ENCODE results near the gene SEL1L3.
"Not testable (repeated sequence)": the region's sequence is repeated elsewhere in the genome, so short reads cannot be mapped to it uniquely, and the experiment has no call there.

The SEL1L3 gene

DNA sequence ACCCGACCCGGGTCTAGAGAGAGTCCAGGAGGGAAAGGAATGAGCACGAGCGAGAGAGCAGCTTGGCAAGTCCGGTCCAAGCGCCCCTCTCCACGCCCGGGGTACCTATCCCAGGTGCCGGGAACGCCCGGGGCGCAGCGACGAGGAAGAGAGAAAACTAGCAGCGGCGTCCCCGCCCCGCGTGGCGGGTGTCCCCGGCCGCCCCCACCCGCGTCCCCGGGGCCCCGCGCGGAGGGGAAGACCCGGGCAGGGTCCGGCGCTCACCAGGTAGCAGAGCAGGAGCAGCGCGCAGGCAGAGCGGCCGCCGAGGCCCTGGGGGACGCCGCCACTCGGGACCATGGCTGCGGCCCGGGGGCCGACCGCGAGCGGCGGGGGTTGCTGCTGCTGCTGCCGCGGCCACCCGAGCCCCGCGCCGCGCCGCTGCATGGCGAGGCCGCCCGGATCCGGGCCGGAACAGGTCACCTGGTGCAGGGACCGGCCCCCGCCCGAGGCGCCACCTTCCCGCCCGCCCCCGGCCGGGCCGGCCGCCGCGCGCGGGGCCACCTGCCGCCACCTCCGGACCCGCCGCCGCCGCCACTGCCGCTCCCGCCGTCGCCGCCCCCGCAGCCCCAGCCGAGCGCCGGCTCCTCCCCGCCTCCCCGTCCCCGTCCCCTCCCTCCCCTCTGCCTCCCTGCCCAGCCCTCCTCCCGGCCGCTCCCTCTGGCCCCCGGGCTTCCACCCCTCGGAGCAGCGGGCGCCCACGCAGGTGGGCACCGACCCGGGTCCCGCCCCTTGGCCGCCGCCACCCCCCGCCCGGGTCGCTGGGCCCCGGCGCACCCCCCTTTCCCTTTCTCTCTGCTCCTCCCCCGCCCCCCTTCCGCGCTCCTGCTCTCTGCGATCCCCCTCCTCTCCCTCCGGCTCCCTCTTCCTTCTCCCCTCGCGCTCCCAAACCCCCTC is at the start of gene SEL1L3:
TSS of gene SEL1L3 (minus strand) at position 578 of the 936 bp plus-strand sequence. CDS start at position 426, 152 bp downstream.
- peak in 9 of 56 donors; percentile 3 to 55 (median 19) for DNase-seq

DNA sequence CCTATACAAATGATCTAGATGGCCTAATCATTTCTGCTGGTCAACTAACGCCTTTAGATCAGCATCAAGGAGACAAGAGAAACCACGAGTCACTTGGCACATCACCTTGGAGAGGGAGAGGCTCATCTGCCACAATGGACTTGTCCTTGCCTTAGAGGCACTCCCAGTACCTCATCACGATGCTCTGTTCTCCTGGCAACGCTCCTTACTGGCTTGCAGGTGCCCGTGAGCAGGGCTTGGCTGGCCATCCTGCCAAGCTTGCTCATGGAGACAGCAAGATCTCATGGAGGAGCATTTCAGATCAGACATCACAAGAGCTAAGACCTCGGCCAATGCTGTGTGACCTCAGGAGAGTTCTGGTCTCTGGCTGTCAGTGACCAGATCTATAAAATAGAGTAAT is 48.6 kb upstream of the SEL1L3 start:
- no peak for DNase-seq

DNA sequence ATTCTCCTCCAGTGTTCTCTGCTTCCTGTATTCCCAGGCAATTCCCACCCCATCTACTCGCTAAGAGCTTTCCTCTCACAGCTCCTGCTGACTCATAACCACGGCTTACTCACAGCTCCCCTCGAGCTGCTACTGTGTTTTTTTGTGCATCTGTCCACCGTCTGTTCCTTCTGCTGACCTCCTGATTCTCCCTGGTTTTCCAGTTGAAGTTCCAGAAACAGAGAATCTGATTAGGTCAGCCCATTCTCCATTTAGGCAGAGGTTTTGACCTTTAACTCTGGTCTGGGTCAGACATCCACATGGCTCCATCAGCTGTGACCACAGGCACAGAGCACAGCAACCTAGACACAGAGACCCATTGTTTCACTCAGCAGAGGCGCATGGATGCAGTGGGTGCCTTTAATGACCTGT is 45.7 kb upstream of the SEL1L3 start:
- DNase-seq, result peak in 17 of 56 donors; percentile 5 to 60 (median 25)

DNA sequence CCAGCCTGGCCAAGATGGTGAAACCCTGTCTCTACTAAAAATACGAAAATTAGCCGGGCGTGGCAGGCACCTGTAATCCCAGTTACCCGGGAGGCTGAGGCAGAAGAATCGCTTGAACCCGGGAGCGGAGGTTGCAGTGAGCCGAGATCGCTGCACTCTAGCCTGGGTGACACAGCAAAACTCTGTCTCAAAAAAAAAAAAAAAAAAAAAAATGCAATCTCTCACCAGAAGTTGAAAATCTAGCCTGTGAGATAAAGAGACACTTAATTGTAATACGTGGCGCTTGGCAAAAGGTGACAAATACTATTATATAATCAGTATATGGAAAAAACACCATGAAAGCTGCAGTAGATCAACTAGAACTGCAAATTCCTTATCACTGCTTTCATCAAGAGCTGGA is 43.3 kb upstream of the SEL1L3 start:
- DNase-seq, result not testable (repeated sequence)

DNA sequence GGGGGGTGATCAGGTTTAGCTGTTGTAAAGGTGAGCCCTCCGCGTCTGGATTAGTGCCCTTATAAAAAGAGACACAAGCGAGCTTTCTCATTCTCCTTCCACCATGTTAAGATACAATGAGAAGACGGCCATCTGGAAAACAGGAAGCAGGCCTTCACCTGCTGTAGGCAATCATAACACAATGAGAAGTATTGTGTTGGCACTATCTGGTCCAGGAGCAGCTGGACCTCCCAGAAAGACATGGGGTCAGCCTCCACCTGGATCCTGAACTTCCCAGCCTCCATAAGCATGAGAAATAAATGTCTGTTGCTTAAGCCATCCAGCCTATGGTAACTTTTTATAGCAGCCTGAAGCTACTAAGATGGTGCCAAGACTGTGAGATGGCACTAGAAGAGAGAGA is 42.6 kb upstream of the SEL1L3 start:
- no peak for DNase-seq

DNA sequence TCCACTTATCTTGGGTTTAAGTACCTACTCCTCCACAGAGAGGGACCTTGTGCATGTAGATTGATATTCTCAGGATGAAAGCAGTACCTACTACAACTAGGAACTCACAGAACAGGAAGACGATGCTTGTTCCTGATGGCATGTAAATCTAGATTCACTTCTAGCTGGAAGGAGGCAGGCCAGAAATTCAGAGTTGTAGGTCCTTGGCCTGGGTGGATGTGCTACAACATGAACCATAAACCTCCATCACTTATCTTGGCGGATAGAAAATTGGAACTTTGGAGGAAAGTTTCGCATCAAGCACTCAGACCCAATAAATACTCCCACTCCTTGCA is 41.9 kb upstream of the SEL1L3 start:
- no peak for DNase-seq

DNA sequence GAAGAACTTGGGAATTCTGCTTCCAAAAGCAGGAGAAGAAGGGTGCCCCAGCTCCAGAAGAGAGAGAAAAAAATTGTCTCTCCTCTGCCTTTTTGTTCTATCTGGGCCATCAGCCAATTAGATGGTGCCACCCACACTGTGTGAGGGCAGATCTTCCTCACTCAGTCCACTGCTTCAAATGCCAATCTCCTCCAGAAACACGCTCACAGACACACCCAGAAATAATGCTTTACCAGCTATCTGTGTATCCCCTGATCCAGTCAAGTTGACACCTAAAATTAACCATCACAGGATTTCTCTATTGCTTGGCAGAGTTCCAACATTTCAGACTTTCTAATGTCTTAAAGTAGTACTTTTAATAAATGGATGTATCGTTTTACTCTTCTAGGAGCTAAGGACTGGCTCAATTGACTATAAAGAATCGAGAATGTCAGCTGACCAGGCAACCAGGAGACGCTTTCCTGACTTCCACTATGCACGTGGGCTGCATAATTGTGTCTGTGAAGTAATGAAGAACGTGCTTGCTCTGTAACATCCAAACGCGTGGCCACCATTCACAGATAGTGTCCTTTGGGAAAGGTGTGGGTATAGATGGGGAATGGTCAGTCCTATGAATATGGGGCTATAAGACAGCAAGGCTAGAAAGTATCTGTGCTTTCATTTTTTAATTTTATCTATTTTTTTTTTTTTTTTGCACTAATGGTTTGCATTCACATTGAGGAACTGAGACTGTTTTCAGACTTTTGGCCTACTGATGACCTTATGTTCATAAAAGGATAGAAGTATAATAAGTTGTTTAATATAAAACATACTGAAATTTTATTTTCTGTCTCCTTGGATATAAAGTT is 41.3 kb upstream of the SEL1L3 start:
- DNase-seq, result peak in 11 of 56 donors; percentile 11 to 35 (median 21)

DNA sequence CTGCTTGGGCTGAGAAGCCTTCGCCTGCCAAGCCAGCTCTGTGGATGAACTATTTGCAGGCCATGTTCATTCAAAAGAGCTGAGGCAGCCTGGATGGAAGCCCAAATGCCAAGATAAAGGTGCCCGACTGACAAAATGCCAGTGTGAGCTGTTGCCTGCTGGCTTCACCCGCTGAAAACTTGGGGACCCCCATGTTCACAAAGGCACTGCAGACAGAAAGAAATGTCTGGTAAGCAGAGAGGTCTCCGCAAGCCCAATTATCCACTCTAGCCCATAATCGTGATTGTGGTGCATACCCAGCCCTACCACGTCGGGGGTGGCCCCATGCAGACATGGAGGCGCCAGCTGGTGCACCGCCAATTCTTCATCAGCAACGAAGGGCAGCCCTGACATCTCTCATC is 38.2 kb upstream of the SEL1L3 start:
- peak in 13 of 56 donors; percentile 4 to 46 (median 26) for DNase-seq

DNA sequence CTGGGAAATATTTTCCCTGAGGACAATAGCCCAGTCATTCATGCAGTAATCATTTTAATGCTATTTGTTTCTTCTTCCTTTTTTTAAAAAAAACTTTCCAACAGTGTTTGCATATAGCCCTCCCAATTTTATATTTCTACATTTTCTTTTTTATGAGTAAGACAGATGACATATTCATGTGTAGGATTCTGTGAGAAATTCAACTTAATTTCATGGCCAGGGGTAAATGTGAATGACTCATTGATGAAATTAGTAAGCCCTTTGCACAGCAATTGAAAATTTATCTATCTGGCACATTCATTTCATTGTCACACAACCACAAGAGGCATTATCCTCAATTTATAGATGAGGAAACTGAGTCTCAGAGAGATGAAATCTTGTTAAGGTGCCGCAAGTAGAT is 37.5 kb upstream of the SEL1L3 start:
- DNase-seq, result no peak

DNA sequence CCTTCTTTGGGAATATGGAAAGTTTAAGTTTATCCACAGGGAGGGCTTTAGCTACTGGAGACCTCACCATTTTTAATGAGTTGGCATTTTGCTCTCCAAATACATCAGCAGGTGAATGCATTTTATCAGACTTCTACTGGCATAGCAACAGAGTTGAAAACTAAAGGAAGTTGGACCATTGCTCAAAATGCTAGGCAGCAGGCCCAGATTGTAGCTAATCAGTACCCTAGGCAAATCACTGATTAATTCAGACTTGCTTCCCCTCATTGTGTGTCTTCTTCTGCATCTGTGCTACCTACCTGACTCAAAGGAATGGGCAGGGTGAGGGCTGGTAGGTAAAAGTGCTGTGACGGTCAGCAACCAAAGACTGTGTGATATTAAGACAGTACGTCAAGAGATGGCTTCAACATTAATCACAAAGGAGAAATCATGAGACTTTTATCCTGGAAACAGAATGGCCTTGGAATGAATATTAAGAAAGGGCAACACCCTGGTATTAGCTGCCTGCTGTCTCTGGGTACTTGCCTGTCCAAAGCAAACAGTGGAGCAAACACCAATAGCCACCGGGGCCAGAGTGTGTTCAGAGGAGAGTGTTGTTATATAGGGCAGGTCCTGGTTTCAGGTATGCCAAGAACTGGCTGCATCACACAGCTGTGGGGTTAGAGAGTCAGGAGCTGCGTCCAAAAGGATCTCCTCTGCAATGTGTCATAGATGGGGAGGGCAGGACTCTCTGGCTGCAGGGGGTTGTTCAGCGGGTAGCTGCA is 34.2 kb upstream of the SEL1L3 start:
- no peak for DNase-seq

DNA sequence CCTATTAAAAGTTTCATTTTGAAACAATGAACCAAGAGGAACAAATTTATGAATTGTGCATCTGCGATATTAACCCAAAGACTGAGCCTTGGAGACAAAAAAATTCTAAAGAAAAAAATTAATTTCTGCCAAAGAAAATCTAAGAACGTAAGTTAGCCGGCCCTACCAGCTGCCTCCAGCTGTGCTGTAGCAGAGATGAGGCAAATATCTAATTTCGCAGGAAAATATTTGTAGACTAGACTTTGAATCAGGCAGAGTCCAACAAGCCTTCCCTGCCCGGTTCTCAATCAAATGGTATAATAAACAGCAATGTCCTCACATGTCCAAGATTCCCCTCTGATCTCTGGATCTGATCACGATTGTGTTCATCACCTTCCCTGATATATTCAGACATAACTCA is 30.0 kb upstream of the SEL1L3 start:
- DNase-seq, result no peak

DNA sequence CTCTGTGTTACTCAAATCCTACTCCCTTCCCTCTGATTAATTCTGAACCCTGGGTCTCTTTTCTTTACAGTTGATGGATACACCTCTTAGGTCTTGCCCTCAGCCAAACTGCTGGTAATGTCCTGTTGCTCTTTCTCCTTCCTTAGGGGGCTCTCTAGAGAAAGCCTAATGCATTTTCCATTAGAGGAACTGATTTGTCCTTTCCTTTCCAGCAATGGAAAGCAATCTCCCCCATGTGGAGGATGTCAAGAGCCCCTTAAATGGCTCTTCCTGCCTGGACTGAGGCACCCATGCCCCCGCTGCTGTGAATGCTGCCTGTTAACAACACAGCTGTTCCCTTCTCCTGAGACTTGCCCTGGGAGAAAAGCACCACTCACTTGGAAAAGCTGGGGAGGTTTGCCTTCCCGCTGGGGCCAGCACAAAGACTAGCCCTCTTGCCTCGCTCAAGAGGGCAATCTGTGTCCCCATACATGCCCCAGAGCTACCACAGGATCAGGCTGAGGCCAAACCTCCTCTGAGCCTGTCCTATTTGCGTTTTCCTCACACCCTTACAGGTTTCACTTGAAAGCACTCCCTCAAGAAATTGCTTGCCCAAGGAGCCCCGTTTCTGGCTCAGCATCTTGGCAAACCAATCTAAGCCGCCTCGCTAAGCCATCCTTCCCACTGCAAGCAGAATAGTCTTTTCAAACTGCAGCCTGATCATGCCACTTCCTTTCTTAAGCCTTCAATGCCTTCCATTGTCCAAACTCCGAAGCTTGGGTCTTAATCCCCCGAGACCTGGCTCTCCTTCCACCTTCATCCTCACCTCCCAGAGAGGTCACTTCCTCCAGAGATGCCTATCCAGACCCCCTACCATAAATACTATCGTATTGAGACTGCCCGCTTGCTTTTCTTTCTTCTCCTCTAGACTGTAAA is 28.0 kb upstream of the SEL1L3 start:
- DNase-seq, result peak in 11 of 56 donors; percentile 4 to 37 (median 22)

DNA sequence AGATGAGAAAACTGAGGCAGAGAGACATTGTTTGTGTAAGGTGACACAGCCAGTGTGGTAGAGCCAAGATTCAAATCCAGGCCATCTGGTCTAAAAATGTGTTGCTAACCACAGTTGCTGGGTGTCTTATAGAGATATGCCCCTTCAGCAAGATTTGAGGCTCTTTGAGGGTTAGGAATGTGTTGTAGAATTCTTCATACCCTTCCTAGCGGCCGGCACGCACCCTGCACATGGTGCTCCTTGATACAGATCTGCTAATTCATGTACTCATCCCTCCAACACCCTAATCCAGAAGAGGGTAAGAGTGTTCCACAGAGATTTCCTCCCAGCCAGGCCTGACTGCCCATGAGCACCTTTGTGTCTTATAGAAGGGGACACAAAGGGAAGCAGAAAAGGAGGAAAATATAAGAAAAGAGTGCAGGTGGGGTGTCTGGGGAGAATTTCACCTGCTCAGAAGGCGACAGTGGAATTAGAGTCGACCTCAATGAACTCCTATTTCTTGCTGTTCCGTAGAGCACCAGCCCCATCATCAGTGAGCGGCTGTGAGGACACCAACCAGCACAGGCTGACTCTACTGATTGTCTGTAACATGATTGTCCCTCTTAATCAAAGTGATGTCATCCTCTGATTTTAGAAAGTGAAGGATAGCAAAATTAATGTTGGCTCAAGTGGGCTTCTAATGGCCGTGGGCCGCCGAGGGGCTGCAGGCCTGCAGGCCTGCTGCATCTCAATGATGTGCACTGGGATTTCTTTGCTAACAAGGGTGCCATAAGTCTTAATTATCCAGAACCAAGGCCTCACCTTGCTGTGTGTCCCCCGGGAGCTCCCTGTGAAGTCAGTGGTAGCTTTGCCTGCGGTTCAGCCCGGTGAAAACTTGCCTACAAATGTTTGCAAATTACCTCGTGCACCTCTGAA is 27.1 kb upstream of the SEL1L3 start:
- no peak for DNase-seq

DNA sequence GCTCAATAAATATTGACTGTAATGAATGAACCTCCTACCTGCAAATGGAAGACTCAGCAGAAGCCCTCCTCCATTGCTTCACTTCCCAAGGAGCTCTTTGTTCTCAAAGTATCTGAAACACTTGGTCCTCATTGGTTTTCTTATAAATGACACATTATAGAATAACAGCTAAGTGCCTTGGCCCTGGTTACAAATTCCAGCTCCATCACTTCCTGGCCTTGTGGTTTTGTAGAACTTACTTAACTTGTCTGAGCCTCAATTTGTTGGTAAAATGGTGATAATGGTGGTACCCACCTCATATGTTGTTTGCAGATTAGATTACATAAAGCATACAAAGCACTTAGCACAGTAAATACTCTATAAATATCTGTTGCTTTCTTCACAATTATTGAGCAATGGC is 26.0 kb upstream of the SEL1L3 start:
- no peak for DNase-seq

DNA sequence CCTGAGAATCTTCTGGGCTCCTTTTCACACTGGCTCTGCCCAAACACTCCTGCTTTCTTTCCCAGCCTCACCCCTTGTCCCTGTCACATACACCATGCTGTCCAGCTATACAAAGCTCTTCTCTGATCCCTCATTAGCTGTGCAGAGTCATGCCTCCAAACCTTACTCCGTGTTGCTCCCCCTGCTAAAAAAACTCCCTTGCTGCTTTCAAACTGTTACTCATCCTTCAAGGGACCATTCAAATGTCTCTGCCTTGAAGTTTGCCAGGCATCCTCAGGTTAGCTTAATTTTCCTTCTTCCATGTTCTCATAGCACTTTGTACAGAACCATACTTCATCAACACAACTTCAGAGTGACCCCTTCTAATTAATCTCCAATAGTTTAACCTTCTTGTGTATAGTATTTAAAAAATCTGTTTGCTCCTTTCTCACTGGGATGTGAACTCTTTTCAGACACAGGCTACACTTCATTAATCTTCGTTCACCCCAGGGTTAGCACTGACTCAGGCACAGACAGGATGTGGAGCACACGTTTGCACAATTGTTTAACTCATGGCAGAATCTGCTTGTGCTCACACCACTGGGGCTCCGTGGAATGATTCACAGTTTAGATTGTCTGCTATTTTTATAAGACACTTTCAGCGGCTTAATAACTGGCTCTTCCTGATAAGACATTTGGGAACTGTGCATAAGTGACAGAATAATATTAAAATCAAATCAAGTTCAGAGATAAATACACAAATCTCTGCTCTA is 21.4 kb upstream of the SEL1L3 start:
- no peak for DNase-seq

DNA sequence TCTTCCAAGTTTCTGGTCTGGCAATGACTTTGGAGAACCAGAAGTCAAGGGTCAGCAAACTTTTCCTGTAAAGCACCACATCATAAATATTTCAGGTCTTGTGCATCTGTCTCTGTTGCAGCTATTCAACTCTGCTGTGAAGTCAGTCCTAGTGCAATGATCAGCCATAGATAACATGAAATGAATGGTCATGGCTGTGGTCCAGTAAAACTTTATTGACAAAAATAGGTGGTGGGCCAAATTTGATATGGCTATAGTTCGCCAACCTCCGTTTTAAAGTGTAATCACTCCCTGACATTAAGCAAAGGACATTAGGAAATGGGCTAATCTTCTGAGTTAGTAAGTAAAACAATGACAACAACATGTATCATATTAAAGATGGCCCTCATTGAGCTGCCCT is 20.8 kb upstream of the SEL1L3 start:
- DNase-seq, result no peak

DNA sequence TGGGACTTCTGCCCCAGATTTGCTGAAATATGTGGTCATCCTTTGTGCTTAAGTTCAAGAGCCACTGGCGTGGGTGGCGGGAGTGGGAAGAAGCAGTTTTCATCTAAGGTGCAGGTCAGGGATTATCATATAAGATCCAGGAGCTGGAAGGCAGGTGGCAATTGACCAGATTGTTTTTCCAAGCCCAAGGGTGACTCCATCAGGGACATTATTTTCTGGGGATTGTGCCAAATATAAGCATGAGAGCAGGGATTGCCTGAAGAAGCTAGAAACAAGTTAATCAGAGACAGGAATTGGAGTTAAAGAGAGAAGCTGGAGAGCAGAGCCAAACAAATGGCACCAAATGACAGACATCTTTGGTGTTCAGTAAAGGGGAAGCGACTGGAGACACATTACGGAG is 19.4 kb upstream of the SEL1L3 start:
- no peak for DNase-seq

DNA sequence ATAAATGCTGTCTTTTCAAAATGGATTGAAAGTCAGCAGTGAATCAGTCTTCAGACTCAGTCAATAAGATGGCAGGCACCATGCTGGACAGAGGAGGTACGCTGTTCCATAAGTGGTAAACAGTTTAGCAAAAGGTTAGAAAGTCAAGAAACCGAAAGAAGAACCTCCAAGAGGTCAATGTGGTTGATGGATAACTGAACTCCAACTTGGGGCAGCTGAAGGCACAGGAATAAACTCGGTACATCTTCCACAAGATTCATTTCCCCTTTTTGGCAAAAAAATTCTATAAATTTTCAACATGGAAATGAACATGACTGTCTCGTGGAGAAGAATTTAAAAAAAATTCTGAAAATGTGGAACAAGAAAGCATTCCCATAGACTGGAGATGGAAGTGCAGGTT is 18.4 kb upstream of the SEL1L3 start:
- no peak for DNase-seq
